H1 (cell line): ENCODE results near the gene ZC2HC1C. TPM values are rescaled to one million over a fixed set of nuclear protein-coding genes. Genes with fewer than 3 reads are reported as not detected.

ENCODE experiments used
- CTCF ChIA-PET: fragments of 300-600 bp; sonication (Branson Sonifier 250); formaldehyde crosslinking; loops from one replicate; lab custom pipeline; 2021; ENCODE audit not compliant: partially characterized antibody; lab: Charles Lee
- POLR2A ChIA-PET: fragments of 300-600 bp; sonication (Branson Sonifier 250); formaldehyde crosslinking; loops from one replicate; lab custom pipeline; 2021; ENCODE audit warnings: inconsistent platforms; ENCODE audit not compliant: partially characterized antibody; lab: Charles Lee
- DNase-seq, 2 experiments: peaks; one replicate each; pipeline versions ENCODE4 v3.0.0 to v3.0.0-alpha.2; 2010 to 2022; ENCODE audit warnings: low spot score in 2 of 2, low read depth in 1 of 2, mixed read lengths in 1 of 2
- FAIRE-seq: peaks from 2 replicates; lab custom pipeline; 2011; peaks lifted over from hg19 to GRCh38; lab: Jason Lieb, UNC
- H2AFZ ChIP-seq: 2 replicates; pipeline ENCODE4 v1.8.1; 2012; ENCODE audit warnings: low read length, inconsistent platforms
- H2AK5ac ChIP-seq: 2 replicates; pipeline ENCODE4 v1.6.1; 2013; ENCODE audit warnings: low read depth, low read length
- H2BK120ac ChIP-seq: replicated peaks from 2 replicates; pipeline ENCODE3; 2013; ENCODE audit warnings: low read depth, low read length, inconsistent platforms
- H2BK12ac ChIP-seq: 2 replicates; pipeline ENCODE4 v1.6.1; 2013; ENCODE audit warnings: low read depth, low read length
- H2BK15ac ChIP-seq: 2 replicates; pipeline ENCODE4 v1.6.1; 2013; ENCODE audit warnings: low read length
- H2BK20ac ChIP-seq: 2 replicates; pipeline ENCODE4 v1.6.1; 2013; ENCODE audit warnings: low read length
- H2BK5ac ChIP-seq: 2 replicates; pipeline ENCODE4 v1.6.1; 2013; ENCODE audit warnings: low read depth, low read length
- H3K14ac ChIP-seq: 2 replicates; pipeline ENCODE4 v1.6.1; 2013; ENCODE audit warnings: inconsistent platforms; ENCODE audit not compliant: insufficient read length
- H3K18ac ChIP-seq: 2 replicates; pipeline ENCODE4 v1.6.1; 2013; ENCODE audit warnings: low read length; ENCODE audit errors: extremely low read depth
- H3K23ac ChIP-seq: 2 replicates; pipeline ENCODE4 v1.6.1; 2013; ENCODE audit warnings: inconsistent platforms; ENCODE audit not compliant: insufficient read length
- H3K23me2 ChIP-seq: 2 replicates; pipeline ENCODE4 v1.6.1; 2013; ENCODE audit warnings: low read depth, low read length
- H3K27ac ChIP-seq: 2 replicates; pipeline ENCODE4 v1.6.1; 2011; ENCODE audit warnings: low read depth, low read length, inconsistent platforms
- H3K27me3 ChIP-seq, 4 experiments: replicated peaks in 1 of 4; 1 replicate in 1 of 4; 2 replicates in 3 of 4; pipeline versions ENCODE4 v1.6.1 to v1.8.1; 2011 to 2013; ENCODE audit warnings: low read length in 3 of 4, mild to moderate bottlenecking in 3 of 4, inconsistent platforms in 2 of 4, mixed read lengths in 2 of 4, moderate library complexity in 1 of 4; ENCODE audit not compliant: control insufficient read depth in 3 of 4, insufficient read depth in 3 of 4; ENCODE audit errors: extremely low read depth in 1 of 4
- H3K36me3 ChIP-seq, 4 experiments: 2 replicates each; pipeline versions ENCODE4 v1.6.1 to v1.8.1; 2011 to 2013; ENCODE audit warnings: mild to moderate bottlenecking in 4 of 4, low read length in 3 of 4, moderate library complexity in 2 of 4, control low read depth in 1 of 4, inconsistent platforms in 1 of 4; ENCODE audit not compliant: insufficient read depth in 4 of 4, control insufficient read depth in 2 of 4
- H3K4ac ChIP-seq: replicated peaks from 2 replicates; pipeline ENCODE3; 2013; ENCODE audit warnings: low read length, low read depth, mixed read lengths, inconsistent platforms; ENCODE audit not compliant: insufficient read length
- H3K4me1 ChIP-seq, 4 experiments: replicated peaks in 1 of 4; 1 replicate in 1 of 4; 2 replicates in 3 of 4; pipeline versions ENCODE4 v1.6.1 to v1.8.1; 2011 to 2013; ENCODE audit warnings: low read length in 3 of 4, inconsistent platforms in 2 of 4, mixed read lengths in 1 of 4; ENCODE audit not compliant: insufficient read depth in 4 of 4, control insufficient read depth in 3 of 4
- H3K4me2 ChIP-seq, 2 experiments: 2 replicates each; pipeline versions ENCODE4 v1.6.1 to v1.8.1; 2011 to 2013; ENCODE audit warnings: low read depth in 2 of 2, low read length in 2 of 2, control low read depth in 1 of 2, inconsistent platforms in 1 of 2, mild to moderate bottlenecking in 1 of 2; ENCODE audit not compliant: insufficient read depth in 1 of 2
- H3K4me3 ChIP-seq, 4 experiments: fragments of 200-600, 300-600 bp in 1 of 4; sonication (generic), shearing (Covaris generic), sonication (Bioruptor Twin) in 1 of 4; 2 replicates each; pipeline versions ENCODE4 v1.5.1 to v1.8.1; 2011 to 2016; ENCODE audit warnings: low read length in 4 of 4, low read depth in 3 of 4, control low read depth in 2 of 4, inconsistent platforms in 2 of 4, mild to moderate bottlenecking in 2 of 4, mixed read lengths in 1 of 4, moderate library complexity in 1 of 4; ENCODE audit not compliant: insufficient read depth in 2 of 4; ENCODE audit errors: extremely low read depth in 1 of 4
- H3K56ac ChIP-seq: replicated peaks from 2 replicates; pipeline ENCODE3; 2013; ENCODE audit warnings: low read depth, mild to moderate bottlenecking, mixed read lengths, low read length, inconsistent platforms; ENCODE audit not compliant: insufficient read length
- H3K79me1 ChIP-seq: 2 replicates; pipeline ENCODE4 v1.6.1; 2013; ENCODE audit warnings: low read depth, low read length, control low read depth
- H3K79me2 ChIP-seq, 2 experiments: 2 replicates each; pipeline versions ENCODE4 v1.6.1 to v1.8.1; 2012 to 2013; ENCODE audit warnings: low read length in 2 of 2, mild to moderate bottlenecking in 2 of 2, inconsistent platforms in 1 of 2; ENCODE audit not compliant: insufficient read depth in 2 of 2, control insufficient read depth in 1 of 2
- H3K9ac ChIP-seq, 4 experiments: replicated peaks in 1 of 4; 1 replicate in 1 of 4; 2 replicates in 3 of 4; pipeline versions ENCODE4 v1.6.1 to v1.8.1; 2011 to 2013; ENCODE audit warnings: low read depth in 3 of 4, low read length in 3 of 4, control low read depth in 2 of 4, mild to moderate bottlenecking in 2 of 4, moderate library complexity in 2 of 4, inconsistent platforms in 1 of 4; ENCODE audit errors: extremely low read depth in 1 of 4
- H3K9me3 ChIP-seq, 2 experiments: 2 replicates each; pipeline versions ENCODE4 v1.6.1 to v1.8.1; 2012 to 2013; ENCODE audit warnings: mild to moderate bottlenecking in 2 of 2, moderate library complexity in 2 of 2, control low read depth in 1 of 2, inconsistent platforms in 1 of 2, low read depth in 1 of 2, low read length in 1 of 2, mixed read lengths in 1 of 2; ENCODE audit not compliant: insufficient read depth in 2 of 2
- H4K20me1 ChIP-seq, 2 experiments: replicated peaks in 1 of 2; 2 replicates each; pipeline versions ENCODE3 to v1.8.1; 2011 to 2013; ENCODE audit warnings: inconsistent platforms in 2 of 2, low read length in 2 of 2, mild to moderate bottlenecking in 1 of 2; ENCODE audit not compliant: insufficient read depth in 2 of 2, control insufficient read depth in 1 of 2
- H4K5ac ChIP-seq: 2 replicates; pipeline ENCODE4 v1.6.1; 2013; ENCODE audit warnings: low read length, low read depth, mixed read lengths, inconsistent platforms; ENCODE audit not compliant: insufficient read length
- H4K8ac ChIP-seq: 2 replicates; pipeline ENCODE4 v1.8.0; 2013; ENCODE audit warnings: mild to moderate bottlenecking, moderate library complexity, low read length, inconsistent platforms; ENCODE audit not compliant: insufficient read depth; ENCODE audit errors: extremely low read depth
- H4K91ac ChIP-seq: replicated peaks from 2 replicates; pipeline ENCODE3; 2013; ENCODE audit warnings: low read length, mixed read lengths, inconsistent platforms; ENCODE audit not compliant: insufficient read length
- BACH1 ChIP-seq: IDR thresholded peaks from 2 replicates; pipeline ENCODE4 v1.6.1; 2012; ENCODE audit warnings: low read length, improper control_type of control experiment
- CTCF ChIP-seq, 3 experiments: IDR thresholded peaks; 1 replicate in 2 of 3; 2 replicates in 1 of 3; pipeline versions ENCODE4 v1.5.1 to v1.6.1; 2011; ENCODE audit warnings: low read length in 3 of 3, mild to moderate bottlenecking in 3 of 3, inconsistent platforms in 2 of 3, low read depth in 1 of 3, moderate library complexity in 1 of 3; ENCODE audit not compliant: insufficient read depth in 1 of 3; ENCODE audit errors: control extremely low read depth in 1 of 3
- EZH2 ChIP-seq: fragments of 200-600 bp; sonication (generic); IDR thresholded peaks from 2 replicates; pipeline ENCODE4 v1.7.1; 2012; ENCODE audit warnings: low read depth, mild to moderate bottlenecking, moderate library complexity, low read length, inconsistent platforms; ENCODE audit not compliant: severe bottlenecking
- FOSL1 ChIP-seq: IDR thresholded peaks from 2 replicates; pipeline ENCODE4 v1.6.1; 2011; ENCODE audit warnings: mild to moderate bottlenecking, low read depth, low read length, moderate library complexity; ENCODE audit not compliant: insufficient read depth
- GABPA ChIP-seq: IDR thresholded peaks from 2 replicates; pipeline ENCODE4 v1.6.1; 2011; ENCODE audit warnings: mild to moderate bottlenecking, low read length, moderate library complexity, borderline replicate concordance; ENCODE audit not compliant: insufficient read depth
- KDM4A ChIP-seq: IDR thresholded peaks from one replicate; pipeline ENCODE4 v1.7.1; 2012; ENCODE audit warnings: low read depth, mild to moderate bottlenecking, moderate library complexity, low read length, inconsistent platforms; ENCODE audit not compliant: severe bottlenecking
- POLR2A ChIP-seq, 2 experiments: IDR thresholded peaks; 1 replicate in 1 of 2; 2 replicates in 1 of 2; pipeline ENCODE4 v1.6.1; 2011; ENCODE audit warnings: low read depth in 2 of 2, low read length in 2 of 2, mild to moderate bottlenecking in 2 of 2; ENCODE audit errors: control extremely low read depth in 1 of 2
- SIRT6 ChIP-seq: IDR thresholded peaks from one replicate; pipeline ENCODE4 v1.7.1; 2012; ENCODE audit warnings: low read length, inconsistent platforms
- SP2 ChIP-seq: IDR thresholded peaks from 2 replicates; pipeline ENCODE4 v1.6.1; 2012; ENCODE audit warnings: mild to moderate bottlenecking, low read length, inconsistent platforms
- SUZ12 ChIP-seq: fragments of 200-600 bp; sonication (generic); IDR thresholded peaks from 2 replicates; pipeline ENCODE4 v1.6.1; 2012; ENCODE audit warnings: mild to moderate bottlenecking, inconsistent platforms, low read length, moderate library complexity, mixed read lengths
- TBP ChIP-seq: IDR thresholded peaks from 2 replicates; pipeline ENCODE4 v1.6.1; 2011; ENCODE audit warnings: low read depth, low read length, improper control_type of control experiment
- WGBS, 2 experiments: shearing (Covaris generic) in 1 of 2; methylation state at CpG; one replicate each; pipeline versions ENCODE4 v1.1.6 to v1.1.7; 2013 to 2015; ENCODE audit warnings: low lambda C conversion rate in 2 of 2, mixed read lengths in 2 of 2, inconsistent platforms in 1 of 2, low coverage in 1 of 2, missing lambda C conversion rate in 1 of 2; ENCODE audit not compliant: insufficient replicate concordance in 2 of 2, insufficient coverage in 1 of 2, insufficient read length in 1 of 2; ENCODE audit errors: extremely low coverage in 1 of 2, missing lambda C conversion rate in 1 of 2; 5-methylcytosine and 5-hydroxymethylcytosine counted together
- polyA plus RNA-seq, 7 experiments: library from polyadenylated mRNA; depleted of rRNA in 3 of 7; stranded (reverse) in 5 of 7; unstranded in 2 of 7; fragments of >200 nt in 5 of 7; fragments of 200-250 nt in 2 of 7; gene quantifications; 1 replicate in 5 of 7; 2 replicates in 1 of 7; 4 replicates in 1 of 7; pipeline versions ENCODE4 v1.2.1 to v1.2.3, GENCODE V29; 2011 to 2013; ENCODE audit warnings: missing spikeins in 2 of 7, mixed read lengths in 2 of 7
- total RNA-seq: library from RNA; stranded (reverse); fragmentation: NEBNext Ultra II Directional; extraction: Animal tissue kit (Norgen Biotek cat#: 25700); gene quantifications from 2 replicates; pipeline ENCODE4 v1.2.1, GENCODE V29; 2021

Gene ZC2HC1C
- total and polyA plus RNA-seq, 2 of the 8 experiments (the other 6 are each of a cell fraction or from before 2014, with no cell fraction given) = 0.57 to 1.2 TPM

- Histone ChIP-seq H2BK20ac (no peak overlapping the region), H3K18ac (no peak overlapping the region), H2BK15ac (no peak overlapping the region), H3K36me3 (peaks cover 13 to 64% (median 46%) of the 10 kb centered on the region in 4 experiments), H3K79me1 (no peaks in the 10 kb centered on the region), H2BK12ac (no peak overlapping the region), H3K9ac (no peak overlapping the region), H3K14ac (no peak overlapping the region), H4K20me1 (no peaks in the 10 kb centered on the region), H3K4ac (no peak overlapping the region), H3K4me1 (no peaks in the 10 kb centered on the region), H3K79me2 (no peaks in the 10 kb centered on the region), H4K5ac (no peak overlapping the region), H3K56ac (no peak overlapping the region), H3K23me2 (no peaks in the 10 kb centered on the region), H3K4me2 (no peak overlapping the region), H3K27me3 (no peaks in the 10 kb centered on the region), H3K27ac (no peak overlapping the region), H2AK5ac (no peak overlapping the region), H3K9me3 (no peaks in the 10 kb centered on the region), H4K91ac (no peak overlapping the region), H4K8ac (no peak overlapping the region), H2BK5ac (no peak overlapping the region), H3K4me3 (no peak overlapping the region), H2BK120ac (no peak overlapping the region), H2AFZ (no peak overlapping the region), H3K23ac (no peak overlapping the region)
- 92% methylated on average over 5 of the region's 5 CpGs; no CpG with 5 or more reads in 1 of the 2 experiments for WGBS, 2 experiments
- TF ChIP-seq POLR2A (IDR thresholded peaks at IDR 0.05; ENCODE audit: control extremely low read depth in 1 of 2, low read depth in 2 of 2, low read length in 2 of 2) = no peak
- TF ChIP-seq EZH2 = no peak
- no peak for TF ChIP-seq TBP
- no peak for TF ChIP-seq FOSL1
- TF ChIP-seq SIRT6 = no peak
- no peak for TF ChIP-seq GABPA
- TF ChIP-seq SP2 = no peak
- no peak for TF ChIP-seq CTCF (IDR thresholded peaks at IDR 0.05; ENCODE audit: control extremely low read depth in 1 of 3, insufficient read depth in 1 of 3, low read depth in 1 of 3, low read length in 3 of 3)
- TF ChIP-seq BACH1 = no peak
- TF ChIP-seq SUZ12 = no peak
- TF ChIP-seq KDM4A = no peak
- CTCF ChIA-PET = no interaction called here
- POLR2A ChIA-PET = no interaction called here
- DNase-seq (no peak), FAIRE-seq (no peak)
Measured at GRCh38 chr14:75113932-75114539, 44.6 kb downstream of the ZC2HC1C start.
